GM06990 (cell line): ENCODE results near the gene ZFYVE9.

Experiments used
- DNase-seq: peaks from one replicate; pipeline ENCODE4 v3.0.0-alpha.2; 2011; ENCODE audit not compliant: insufficient read length; ENCODE audit errors: extremely low read depth
- H3K27me3 ChIP-seq: replicated peaks from 2 replicates; pipeline ENCODE4 v1.6.0; 2011; ENCODE audit warnings: low read length; ENCODE audit not compliant: control insufficient read depth, insufficient read depth
- H3K36me3 ChIP-seq: 2 replicates; pipeline ENCODE4 v1.5.1; 2011; ENCODE audit warnings: low read length; ENCODE audit not compliant: control insufficient read depth, insufficient read depth
- H3K4me3 ChIP-seq: replicated peaks from 2 replicates; pipeline ENCODE4 v1.5.1; 2011; ENCODE audit warnings: low read depth, mild to moderate bottlenecking, control low read depth, low read length
- TF ChIP-seq, protein P1 (sequence below): IDR thresholded peaks from 2 replicates; pipeline ENCODE4 v1.5.1; 2011; ENCODE audit warnings: low read length, control low read depth, mild to moderate bottlenecking, inconsistent platforms; ENCODE audit not compliant: insufficient read depth, poor library complexity, severe bottlenecking

ZFYVE9 gene

DNA sequence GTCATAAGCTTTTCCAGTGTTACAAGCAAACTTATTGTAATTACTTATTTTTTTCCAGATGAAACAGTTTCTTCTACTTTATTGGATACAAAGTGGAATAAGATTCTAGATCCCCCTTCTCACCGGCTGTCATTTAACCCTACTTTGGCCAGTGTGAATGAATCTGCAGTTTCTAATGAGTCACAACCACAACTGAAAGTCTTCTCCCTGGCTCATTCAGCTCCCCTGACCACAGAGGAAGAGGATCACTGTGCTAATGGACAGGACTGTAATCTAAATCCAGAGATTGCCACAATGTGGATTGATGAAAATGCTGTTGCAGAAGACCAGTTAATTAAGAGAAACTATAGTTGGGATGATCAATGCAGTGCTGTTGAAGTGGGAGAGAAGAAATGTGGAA is 95.5 kb downstream of the ZFYVE9 start:
- Histone ChIP-seq H3K4me3 (no peak overlapping the region), H3K36me3 (no peaks in the 10 kb centered on the region), H3K27me3 (no peaks in the 10 kb centered on the region)
- TF ChIP-seq, protein P1, sequence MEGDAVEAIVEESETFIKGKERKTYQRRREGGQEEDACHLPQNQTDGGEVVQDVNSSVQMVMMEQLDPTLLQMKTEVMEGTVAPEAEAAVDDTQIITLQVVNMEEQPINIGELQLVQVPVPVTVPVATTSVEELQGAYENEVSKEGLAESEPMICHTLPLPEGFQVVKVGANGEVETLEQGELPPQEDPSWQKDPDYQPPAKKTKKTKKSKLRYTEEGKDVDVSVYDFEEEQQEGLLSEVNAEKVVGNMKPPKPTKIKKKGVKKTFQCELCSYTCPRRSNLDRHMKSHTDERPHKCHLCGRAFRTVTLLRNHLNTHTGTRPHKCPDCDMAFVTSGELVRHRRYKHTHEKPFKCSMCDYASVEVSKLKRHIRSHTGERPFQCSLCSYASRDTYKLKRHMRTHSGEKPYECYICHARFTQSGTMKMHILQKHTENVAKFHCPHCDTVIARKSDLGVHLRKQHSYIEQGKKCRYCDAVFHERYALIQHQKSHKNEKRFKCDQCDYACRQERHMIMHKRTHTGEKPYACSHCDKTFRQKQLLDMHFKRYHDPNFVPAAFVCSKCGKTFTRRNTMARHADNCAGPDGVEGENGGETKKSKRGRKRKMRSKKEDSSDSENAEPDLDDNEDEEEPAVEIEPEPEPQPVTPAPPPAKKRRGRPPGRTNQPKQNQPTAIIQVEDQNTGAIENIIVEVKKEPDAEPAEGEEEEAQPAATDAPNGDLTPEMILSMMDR, result no peak
- no peak for DNase-seq

DNA sequence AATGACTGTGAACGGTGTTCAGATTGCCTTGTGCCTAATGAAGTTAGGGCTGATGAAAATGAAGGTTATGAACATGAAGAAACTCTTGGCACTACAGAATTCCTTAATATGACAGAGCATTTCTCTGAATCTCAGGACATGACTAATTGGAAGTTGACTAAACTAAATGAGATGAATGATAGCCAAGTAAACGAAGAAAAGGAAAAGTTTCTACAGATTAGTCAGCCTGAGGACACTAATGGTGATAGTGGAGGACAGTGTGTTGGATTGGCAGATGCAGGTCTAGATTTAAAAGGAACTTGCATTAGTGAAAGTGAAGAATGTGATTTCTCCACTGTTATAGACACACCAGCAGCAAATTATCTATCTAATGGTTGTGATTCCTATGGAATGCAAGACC is 96.6 kb downstream of the ZFYVE9 start:
- no peaks in the 10 kb centered on the region for H3K36me3 ChIP-seq
- no peaks in the 10 kb centered on the region for H3K27me3 ChIP-seq
- H3K4me3 ChIP-seq, result no peak overlapping the region
- TF ChIP-seq, protein P1, result no peak
- no peak for DNase-seq

DNA sequence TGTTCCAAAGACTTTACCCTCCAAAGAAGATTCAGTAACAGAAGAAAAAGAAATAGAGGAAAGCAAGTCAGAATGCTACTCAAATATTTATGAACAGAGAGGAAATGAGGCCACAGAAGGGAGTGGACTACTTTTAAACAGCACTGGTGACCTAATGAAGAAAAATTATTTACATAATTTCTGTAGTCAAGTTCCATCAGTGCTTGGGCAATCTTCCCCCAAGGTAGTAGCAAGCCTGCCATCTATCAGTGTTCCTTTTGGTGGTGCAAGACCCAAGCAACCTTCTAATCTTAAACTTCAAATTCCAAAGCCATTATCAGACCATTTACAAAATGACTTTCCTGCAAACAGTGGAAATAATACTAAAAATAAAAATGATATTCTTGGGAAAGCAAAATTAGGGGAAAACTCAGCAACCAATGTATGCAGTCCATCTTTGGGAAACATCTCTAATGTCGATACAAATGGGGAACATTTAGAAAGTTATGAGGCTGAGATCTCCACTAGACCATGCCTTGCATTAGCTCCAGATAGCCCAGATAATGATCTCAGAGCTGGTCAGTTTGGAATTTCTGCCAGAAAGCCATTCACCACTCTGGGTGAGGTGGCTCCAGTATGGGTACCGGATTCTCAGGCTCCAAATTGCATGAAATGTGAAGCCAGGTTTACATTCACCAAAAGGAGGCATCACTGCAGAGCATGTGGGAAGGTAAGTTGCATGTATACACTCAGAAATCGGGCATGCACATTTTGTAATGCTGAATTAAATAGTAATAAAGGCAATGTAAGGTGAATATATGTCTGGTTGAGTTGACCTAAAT is 97.2 kb downstream of the ZFYVE9 start:
- TF ChIP-seq, protein P1, result no peak
- peak; percentile 11 for DNase-seq

DNA sequence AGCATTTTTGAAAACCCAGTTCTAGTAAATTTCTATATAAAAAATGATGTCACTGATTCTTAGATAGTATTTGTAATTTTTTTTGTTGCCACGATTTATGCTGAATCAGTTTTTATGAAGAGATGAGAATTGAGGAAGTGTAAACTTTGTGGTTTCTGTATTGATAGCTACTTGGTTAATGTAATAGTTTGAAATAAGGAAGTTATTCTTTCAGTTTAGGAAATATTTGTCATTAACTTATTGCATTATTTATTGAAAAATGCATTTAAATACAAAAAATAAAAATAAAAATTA is 97.8 kb downstream of the ZFYVE9 start:
- no peak overlapping the region for H3K4me3 ChIP-seq
- DNase-seq, result peak; percentile 38
- H3K27me3 ChIP-seq, result no peaks in the 10 kb centered on the region
- TF ChIP-seq, protein P1, result no peak
- no peaks in the 10 kb centered on the region for H3K36me3 ChIP-seq

More for the DNA sequence above, 97.2 kb downstream of the ZFYVE9 start:
- no peaks in the 10 kb centered on the region for H3K27me3 ChIP-seq
- H3K4me3 ChIP-seq, result no peak overlapping the region
- H3K36me3 ChIP-seq, result no peaks in the 10 kb centered on the region

DNA sequence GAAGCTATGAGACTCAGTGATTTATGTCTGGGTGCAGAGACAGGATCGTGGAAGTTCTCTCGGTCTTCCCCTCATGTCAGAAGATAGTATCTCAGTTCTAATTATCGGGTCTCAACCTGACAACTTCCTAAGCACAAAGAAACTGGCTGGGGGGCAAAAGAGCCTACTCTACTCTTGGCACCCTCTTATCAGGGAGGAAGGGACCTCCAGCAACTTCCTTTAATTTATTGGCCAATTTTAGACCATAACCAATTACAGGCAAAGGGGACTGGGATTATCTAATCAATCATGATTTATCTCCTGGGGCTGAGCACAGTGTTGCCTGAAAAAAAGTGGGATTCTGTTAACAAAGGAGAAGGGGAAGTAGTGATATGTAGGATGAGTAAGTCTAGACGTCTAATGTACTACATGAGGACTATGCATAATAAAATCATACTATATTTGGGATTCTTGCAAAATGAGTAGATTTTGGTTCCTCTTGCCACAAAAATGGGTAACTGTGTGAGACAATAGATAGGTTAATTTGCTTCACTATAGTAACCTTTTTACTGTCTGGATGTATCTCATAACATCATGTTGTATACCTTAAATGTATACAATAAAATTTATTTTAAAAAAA is 98.8 kb downstream of the ZFYVE9 start:
- DNase-seq, result no peak

More for the DNA sequence above, 98.8 kb downstream of the ZFYVE9 start:
- no peaks in the 10 kb centered on the region for H3K36me3 ChIP-seq
- TF ChIP-seq, protein P1, result no peak
- no peak overlapping the region for H3K4me3 ChIP-seq
- H3K27me3 ChIP-seq, result no peaks in the 10 kb centered on the region
